Neutrophil (primary cell): ENCODE results near the gene USP48.
"Not testable (repeated sequence)": the region's sequence is repeated elsewhere in the genome, so short reads cannot be mapped to it uniquely, and the experiment has no call there.

Source experiments
- H3K27ac ChIP-seq: fragments of 200-600 bp; sonication (generic); 2 replicates; pipeline ENCODE4 v1.5.1; 2016; ENCODE audit warnings: mild to moderate bottlenecking, moderate library complexity
- H3K27me3 ChIP-seq: fragments of 200-600 bp; sonication (generic); 2 replicates; pipeline ENCODE4 v1.6.0; 2016; ENCODE audit warnings: mild to moderate bottlenecking
- H3K36me3 ChIP-seq: fragments of 200-600 bp; sonication (generic); 2 replicates; pipeline ENCODE4 v1.5.1; 2017
- H3K4me1 ChIP-seq, 2 experiments: fragments of 200-600 bp in 1 of 2; sonication (generic) in 1 of 2; 1 replicate in 1 of 2; 2 replicates in 1 of 2; pipeline versions ENCODE4 v1.5.1 to v1.6.1; 2013 to 2016; ENCODE audit warnings: low read depth in 1 of 2, low read length in 1 of 2, mild to moderate bottlenecking in 1 of 2, moderate library complexity in 1 of 2; ENCODE audit not compliant: control insufficient read depth in 1 of 2, insufficient read depth in 1 of 2
- H3K4me3 ChIP-seq, 2 experiments: fragments of 200-600 bp in 1 of 2; sonication (generic) in 1 of 2; 1 replicate in 1 of 2; 2 replicates in 1 of 2; pipeline ENCODE4 v1.5.1; 2013 to 2016; ENCODE audit warnings: low read depth in 1 of 2, low read length in 1 of 2, mild to moderate bottlenecking in 1 of 2, moderate library complexity in 1 of 2
- H3K9me3 ChIP-seq: fragments of 200-600 bp; sonication (generic); 2 replicates; pipeline ENCODE4 v1.5.1; 2016
- CTCF ChIP-seq: fragments of 200-600 bp; sonication (generic); IDR thresholded peaks from 2 replicates; pipeline ENCODE4 v1.5.1; 2016; ENCODE audit warnings: antibody characterized with exemption

Gene USP48

GRCh38 chr1:21631944-21632887, 150.7 kb downstream of the USP48 start:
- Histone ChIP-seq H3K36me3 (no peaks in the 10 kb centered on the region), H3K27ac (no peak overlapping the region), H3K9me3 (no peaks in the 10 kb centered on the region), H3K4me3 (no peak overlapping the region), H3K27me3 (peaks cover 19% of the 10 kb centered on the region), H3K4me1 (no peaks in the 10 kb centered on the region)
- TF ChIP-seq CTCF: no peak

GRCh38 chr1:21631590-21631943, 151.4 kb downstream of the USP48 start:
- H3K9me3 ChIP-seq, H3K4me3 ChIP-seq: not testable (repeated sequence)
- H3K27me3 ChIP-seq: peaks cover 19% of the 10 kb centered on the region

GRCh38 chr1:21630571-21631343, 152.2 kb downstream of the USP48 start:
- no peak for TF ChIP-seq CTCF
- H3K27me3 ChIP-seq: peaks cover 19% of the 10 kb centered on the region
- H3K9me3 ChIP-seq: no peaks in the 10 kb centered on the region
- H3K4me1 ChIP-seq: no peaks in the 10 kb centered on the region
- H3K27ac ChIP-seq: no peak overlapping the region
- H3K4me3 ChIP-seq: no peak overlapping the region
- no peaks in the 10 kb centered on the region for H3K36me3 ChIP-seq

More at GRCh38 chr1:21631590-21631943, 151.4 kb downstream of the USP48 start:
- not testable (repeated sequence) for H3K4me1 ChIP-seq, H3K36me3 ChIP-seq, H3K27ac ChIP-seq

- H3K4me1 ChIP-seq: no peaks in the 10 kb centered on the region
- no peak overlapping the region for H3K4me3 ChIP-seq
- no peak for TF ChIP-seq CTCF
- peaks cover 21% of the 10 kb centered on the region for H3K27me3 ChIP-seq
- H3K27ac ChIP-seq: no peak overlapping the region
- H3K9me3 ChIP-seq: no peaks in the 10 kb centered on the region
- no peaks in the 10 kb centered on the region for H3K36me3 ChIP-seq
These were observed 153.0 kb downstream of the USP48 start for GRCh38 chr1:21629971-21630370.

GRCh38 chr1:21628798-21629393, 154.1 kb downstream of the USP48 start:
- H3K9me3 ChIP-seq: no peaks in the 10 kb centered on the region
- H3K4me3 ChIP-seq: no peak overlapping the region
- no peak for TF ChIP-seq CTCF
- no peaks in the 10 kb centered on the region for H3K36me3 ChIP-seq
- no peak overlapping the region for H3K27ac ChIP-seq
- H3K27me3 ChIP-seq: peaks cover 32% of the 10 kb centered on the region
- H3K4me1 ChIP-seq: no peaks in the 10 kb centered on the region
